HepG2 (cell line): ENCODE data around the gene TBC1D14.

Experiments used
- AKAP8 ChIP-seq: sonication (generic); formaldehyde crosslinking; IDR thresholded peaks from 2 replicates; pipeline ENCODE4 v1.5.1; 2020; ENCODE audit warnings: mild to moderate bottlenecking, missing genetic modification reagents
- CTCF ChIP-seq: sonication (generic); formaldehyde crosslinking; IDR thresholded peaks from 2 replicates; pipeline ENCODE4 v1.5.0; 2020; ENCODE audit warnings: mild to moderate bottlenecking, missing genetic modification reagents, moderate library complexity
- EP300 ChIP-seq, 3 experiments: sonication (generic) in 1 of 3; formaldehyde crosslinking in 1 of 3; IDR thresholded peaks; 2 replicates each; pipeline versions ENCODE4 v1.5.1 to v1.6.1; 2011 to 2020; ENCODE audit warnings: low read depth in 2 of 3, low read length in 2 of 3, borderline replicate concordance in 1 of 3, improper control_type of control experiment in 1 of 3, mild to moderate bottlenecking in 1 of 3, missing genetic modification reagents in 1 of 3, moderate library complexity in 1 of 3
- FOXA1 ChIP-seq, 2 experiments: fragments of 450-650 bp in 1 of 2; sonication (generic) in 1 of 2; formaldehyde crosslinking in 1 of 2; IDR thresholded peaks; 2 replicates each; pipeline versions ENCODE4 v1.4.0 to v1.6.1; 2016 to 2020; ENCODE audit warnings: missing genetic modification reagents in 1 of 2
- MXD4 ChIP-seq: IDR thresholded peaks from 2 replicates; pipeline ENCODE4 v1.6.1; 2016; ENCODE audit warnings: mild to moderate bottlenecking, missing biosample characterization, missing genetic modification reagents
- MYC ChIP-seq: sonication (generic); formaldehyde crosslinking; IDR thresholded peaks from 2 replicates; pipeline ENCODE4 v1.9.0; 2021; ENCODE audit warnings: missing genetic modification reagents, borderline replicate concordance
- NCOA1 ChIP-seq: sonication (generic); formaldehyde crosslinking; IDR thresholded peaks from 2 replicates; pipeline ENCODE4 v1.9.0; 2021; ENCODE audit warnings: missing genetic modification reagents
- RAD21 ChIP-seq: fragments of 450-650 bp; formaldehyde crosslinking; IDR thresholded peaks from 2 replicates; pipeline ENCODE4 v1.5.0; 2020; ENCODE audit warnings: mild to moderate bottlenecking
- RELA ChIP-seq: sonication (generic); formaldehyde crosslinking; IDR thresholded peaks from 2 replicates; pipeline ENCODE4 v1.4.0; 2020; ENCODE audit warnings: missing genetic modification reagents
- ZFP36 ChIP-seq: fragments of 150-350 bp; IDR thresholded peaks from 2 replicates; pipeline ENCODE4 v1.6.1; 2018; ENCODE audit warnings: borderline replicate concordance, low read length, low read depth; ENCODE audit not compliant: partially characterized antibody
- ZFP37 ChIP-seq: sonication (generic); formaldehyde crosslinking; IDR thresholded peaks from 2 replicates; pipeline ENCODE4 v1.4.0; 2020; ENCODE audit warnings: missing genetic modification reagents, borderline replicate concordance
- TF ChIP-seq, protein P1 (sequence below): sonication (generic); formaldehyde crosslinking; IDR thresholded peaks from 2 replicates; pipeline ENCODE4 v1.4.0; 2020; ENCODE audit warnings: missing genetic modification reagents

GRCh38 chr4:7040765-7041164, 131.1 kb downstream of the TBC1D14 start:
- TF ChIP-seq NCOA1 (no peak), EP300 (IDR thresholded peaks at IDR 0.05; ENCODE audit: low read depth in 2 of 2, low read length in 2 of 2) (no peak), EP300 (CRISPR knock-in tag; IDR thresholded peaks at IDR 0.05; ENCODE audit: borderline replicate concordance) (no peak), AKAP8 (no peak), FOXA1 (IDR thresholded peaks at IDR 0.05) (no peak), FOXA1 (CRISPR knock-in tag; IDR thresholded peaks at IDR 0.05) (no peak), MYC (CRISPR knock-in tag) (no peak), MXD4 (CRISPR knock-in tag) (no peak), CTCF (CRISPR knock-in tag) (no peak), ZFP36 (no peak), RELA (CRISPR knock-in tag) (no peak), ZFP37 (no peak), RAD21 (CRISPR knock-in tag) (no peak)
- TF ChIP-seq, protein P1, sequence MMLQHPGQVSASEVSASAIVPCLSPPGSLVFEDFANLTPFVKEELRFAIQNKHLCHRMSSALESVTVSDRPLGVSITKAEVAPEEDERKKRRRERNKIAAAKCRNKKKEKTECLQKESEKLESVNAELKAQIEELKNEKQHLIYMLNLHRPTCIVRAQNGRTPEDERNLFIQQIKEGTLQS, result no peak
